Body of pancreas (tissue), 4 donors: Measurements from ENCODE around the gene DDX41. TPM values are rescaled to one million over a fixed set of nuclear protein-coding genes. Genes with fewer than 3 reads are reported as not detected.
"Not testable (repeated sequence)": the region's sequence is repeated elsewhere in the genome, so short reads cannot be mapped to it uniquely, and the experiment has no call there.

Experiments used
- ATAC-seq: fragments of 150-250 bp; one replicate; pipeline ENCODE4 v1.9.1; 2016
- DNase-seq, 4 donors: peaks; one replicate each; pipeline ENCODE4 v3.0.0-alpha.2; 2019
- H3K27ac ChIP-seq, 4 donors: fragments of 200-600 bp; sonication (generic); 1 replicate in 3 of 4; 2 replicates in 1 of 4; pipeline versions ENCODE4 v1.5.1 to v1.6.1; 2016 to 2019; ENCODE audit warnings: mild to moderate bottlenecking in 1 of 4, mixed read lengths in 1 of 4, moderate library complexity in 1 of 4
- H3K27me3 ChIP-seq, 2 donors: fragments of 200-600 bp; sonication (generic); one replicate each; pipeline ENCODE4 v1.6.0; 2016; ENCODE audit warnings: mild to moderate bottlenecking in 1 of 2
- H3K36me3 ChIP-seq, 2 donors: fragments of 200-600 bp; sonication (generic); replicated peaks in 1 of 2; 2 replicates each; pipeline ENCODE4 v1.5.1; 2016; ENCODE audit warnings: low read depth in 2 of 2; ENCODE audit not compliant: insufficient read depth in 1 of 2
- H3K4me1 ChIP-seq: fragments of 200-600 bp; sonication (generic); one replicate; pipeline ENCODE4 v1.6.0; 2016
- H3K4me3 ChIP-seq, 2 donors: fragments of 200-600 bp; sonication (generic); 1 replicate in 1 of 2; 2 replicates in 1 of 2; pipeline ENCODE4 v1.5.1; 2016 to 2019
- H3K9me3 ChIP-seq, 3 donors: fragments of 200-600 bp; sonication (generic); 1 replicate in 2 of 3; 2 replicates in 1 of 3; pipeline ENCODE4 v1.5.1; 2016
- POLR2A ChIP-seq, 3 donors: fragments of 450-650 bp; IDR thresholded peaks; one replicate each; pipeline ENCODE4 v1.6.1; 2016; ENCODE audit warnings: antibody characterized with exemption in 3 of 3, mild to moderate bottlenecking in 2 of 3
- WGBS, 2 donors: methylation state at CpG; one replicate each; pipeline ENCODE4 v1.1.5; 2017; 5-methylcytosine and 5-hydroxymethylcytosine counted together
- intact Hi-C: fragments of 100-400 bp; cut with DNase I; formaldehyde crosslinking; loops from one replicate; pipeline ENCODE4 v1.15.1; 2023
- total RNA-seq, 2 donors: library from RNA; depleted of rRNA; stranded (reverse); fragments of >200 nt; gene quantifications; one replicate each; pipeline ENCODE4 v1.1.0, GENCODE V29; 2016
- TF ChIP-seq, protein P1 (sequence below), 7 experiments: fragments of 450-650 bp in 4 of 7; fragments of 200-600 bp in 3 of 7; sonication (generic) in 3 of 7; IDR thresholded peaks; one replicate each; pipeline ENCODE4 v1.5.1; 2016 to 2019; ENCODE audit warnings: antibody characterized with exemption in 7 of 7

Gene DDX41
- total RNA-seq, 2 donors from 2014 or later: 86.1 to 115 TPM

GRCh38 chr5:177538876-177539275 is 22.1 kb upstream of the DDX41 start:
- 92% methylated on average over 10 of the region's 10 CpGs for WGBS, 2 donors
- Histone ChIP-seq H3K27me3 (no peaks in the 10 kb centered on the region), H3K4me3 (no peak overlapping the region), H3K27ac (peak overlapping the region in 1 of 4 donors; percentile 76), H3K36me3 (peaks cover 0 to 6% of the 10 kb centered on the region in 2 donors), H3K4me1 (peaks cover 39% of the 10 kb centered on the region), H3K9me3 (no peaks in the 10 kb centered on the region)
- intact Hi-C loops: no loop called here
- DNase-seq: no peak
- no peak for ATAC-seq
- TF ChIP-seq, protein P1, sequence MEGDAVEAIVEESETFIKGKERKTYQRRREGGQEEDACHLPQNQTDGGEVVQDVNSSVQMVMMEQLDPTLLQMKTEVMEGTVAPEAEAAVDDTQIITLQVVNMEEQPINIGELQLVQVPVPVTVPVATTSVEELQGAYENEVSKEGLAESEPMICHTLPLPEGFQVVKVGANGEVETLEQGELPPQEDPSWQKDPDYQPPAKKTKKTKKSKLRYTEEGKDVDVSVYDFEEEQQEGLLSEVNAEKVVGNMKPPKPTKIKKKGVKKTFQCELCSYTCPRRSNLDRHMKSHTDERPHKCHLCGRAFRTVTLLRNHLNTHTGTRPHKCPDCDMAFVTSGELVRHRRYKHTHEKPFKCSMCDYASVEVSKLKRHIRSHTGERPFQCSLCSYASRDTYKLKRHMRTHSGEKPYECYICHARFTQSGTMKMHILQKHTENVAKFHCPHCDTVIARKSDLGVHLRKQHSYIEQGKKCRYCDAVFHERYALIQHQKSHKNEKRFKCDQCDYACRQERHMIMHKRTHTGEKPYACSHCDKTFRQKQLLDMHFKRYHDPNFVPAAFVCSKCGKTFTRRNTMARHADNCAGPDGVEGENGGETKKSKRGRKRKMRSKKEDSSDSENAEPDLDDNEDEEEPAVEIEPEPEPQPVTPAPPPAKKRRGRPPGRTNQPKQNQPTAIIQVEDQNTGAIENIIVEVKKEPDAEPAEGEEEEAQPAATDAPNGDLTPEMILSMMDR (IDR thresholded peaks at IDR 0.05): no peak
- no peak for TF ChIP-seq POLR2A (IDR thresholded peaks at IDR 0.05)

DNA sequence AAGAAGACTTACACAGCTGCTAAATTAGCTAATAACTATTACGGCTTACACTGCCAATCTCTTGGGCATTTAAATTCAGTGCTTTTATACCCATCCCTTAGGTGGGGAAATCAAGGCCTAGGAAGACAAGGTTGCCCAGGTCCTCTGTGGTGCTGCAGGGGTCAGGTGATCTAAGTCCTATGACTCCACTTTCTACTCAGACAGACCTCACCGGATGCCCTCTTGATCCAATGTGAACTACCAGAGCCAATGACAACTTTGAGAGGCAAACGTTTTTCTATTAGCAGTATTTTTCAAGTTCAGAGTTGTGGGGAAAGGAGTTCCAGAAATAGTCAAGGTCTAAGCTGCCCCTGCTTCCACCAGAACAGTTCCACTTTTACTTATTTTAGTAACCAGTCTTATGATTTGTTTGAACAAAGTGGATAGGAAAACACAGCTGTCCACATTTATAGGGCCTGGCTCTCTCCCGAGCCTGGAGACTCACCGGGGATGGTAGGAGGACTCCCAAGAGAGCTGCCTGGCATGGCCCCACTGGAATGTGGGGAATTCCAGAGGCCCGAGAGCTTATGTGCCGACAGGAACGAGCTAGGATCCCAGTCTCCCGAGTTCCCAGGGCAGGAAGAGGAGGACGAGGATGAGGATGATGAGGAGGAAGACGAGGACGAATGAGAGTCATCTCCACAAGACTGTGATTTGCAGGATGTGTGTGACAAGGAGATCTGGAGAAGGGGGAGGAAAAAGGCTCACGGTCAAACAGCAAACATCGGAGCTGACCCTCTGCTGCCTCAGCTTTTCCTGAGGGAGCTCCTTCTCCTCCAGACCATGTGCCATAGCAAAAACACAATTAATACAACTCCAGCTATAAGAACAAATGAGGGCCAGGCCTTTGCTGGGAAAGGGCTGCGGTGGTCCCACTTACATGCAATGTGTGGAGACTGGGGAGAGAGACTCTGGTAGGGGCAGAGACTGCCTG is 20.9 kb upstream of the DDX41 start:
- H3K4me1 ChIP-seq: peaks cover 39% of the 10 kb centered on the region
- ATAC-seq (peak; percentile 81), DNase-seq (peak; percentile 37 to 57 (median 52))
- no peaks in the 10 kb centered on the region for H3K9me3 ChIP-seq
- TF ChIP-seq, protein P1 (IDR thresholded peaks at IDR 0.05): no peak
- peak overlapping the region; percentile 6 to 76 (median 48) for H3K27ac ChIP-seq
- H3K27me3 ChIP-seq: no peaks in the 10 kb centered on the region
- H3K36me3 ChIP-seq: peaks cover 0 to 8% of the 10 kb centered on the region in 2 donors
- no peak overlapping the region for H3K4me3 ChIP-seq
- 23 to 33% methylated on average over 15 of the region's 15 CpGs for WGBS, 2 donors
- intact Hi-C loops: no loop called here

DNA sequence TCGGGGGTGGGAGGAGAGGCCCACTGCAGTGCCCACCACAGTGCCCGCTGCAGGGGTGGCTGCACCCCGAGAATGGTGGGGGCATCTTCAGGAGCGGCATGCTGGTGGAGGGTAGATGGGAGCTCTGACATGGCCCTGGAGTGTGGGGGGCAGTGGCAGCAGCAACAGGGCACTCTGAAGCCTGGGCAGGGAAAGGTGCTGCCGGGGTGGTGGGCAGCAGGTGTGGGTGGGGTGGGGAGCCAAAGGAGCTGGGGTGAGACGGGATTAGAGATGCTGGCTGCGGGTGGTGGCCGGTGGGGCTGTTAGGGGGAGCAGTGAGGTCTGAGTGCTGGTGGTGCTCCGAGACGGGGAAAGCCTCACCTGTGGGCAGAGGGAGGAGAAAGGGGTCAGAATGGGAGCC is 19.6 kb upstream of the DDX41 start:
- DNase-seq: no peak
- WGBS, 2 donors: 86 to 94% methylated on average over 10 of the region's 10 CpGs
- Histone ChIP-seq H3K4me1 (peaks cover 39% of the 10 kb centered on the region), H3K9me3 (no peaks in the 10 kb centered on the region), H3K27ac (peak overlapping the region in 2 of 4 donors; percentile 70 to 76), H3K27me3 (no peaks in the 10 kb centered on the region), H3K4me3 (no peak overlapping the region), H3K36me3 (peaks cover 0 to 15% of the 10 kb centered on the region in 2 donors)
- intact Hi-C loops: no loop called here
- TF ChIP-seq, protein P1 (IDR thresholded peaks at IDR 0.05): no peak
- no peak for TF ChIP-seq POLR2A (IDR thresholded peaks at IDR 0.05)
- ATAC-seq: no peak

DNA sequence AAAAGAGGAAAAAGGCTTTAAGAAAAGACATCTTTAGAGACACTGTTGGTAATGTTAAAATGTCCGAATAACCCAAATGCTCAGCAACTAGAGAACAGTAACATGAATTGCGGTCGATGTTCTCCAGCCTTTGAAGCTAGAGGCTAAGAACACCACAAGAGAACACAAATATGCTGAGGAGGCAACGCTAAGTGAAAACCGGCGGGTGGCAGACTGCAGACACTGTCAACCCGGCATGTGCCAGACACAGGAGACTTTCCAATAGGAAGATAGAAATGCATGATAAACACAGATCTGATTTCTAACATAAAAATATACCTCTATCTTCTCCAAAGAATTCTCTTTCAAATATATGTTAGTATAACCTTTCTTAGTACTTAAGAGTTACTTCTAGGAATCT is 18.4 kb upstream of the DDX41 start:
- DNase-seq (no peak), ATAC-seq (no peak)
- WGBS, 2 donors: 88 to 90% methylated on average over 7 of the region's 7 CpGs
- Histone ChIP-seq H3K36me3 (peaks cover 0 to 21% of the 10 kb centered on the region in 2 donors), H3K9me3 (no peaks in the 10 kb centered on the region), H3K27ac (no peak overlapping the region), H3K4me1 (peaks cover 39% of the 10 kb centered on the region), H3K27me3 (no peaks in the 10 kb centered on the region), H3K4me3 (no peak overlapping the region)
- TF ChIP-seq POLR2A (IDR thresholded peaks at IDR 0.05): no peak
- TF ChIP-seq, protein P1 (IDR thresholded peaks at IDR 0.05): no peak
- intact Hi-C loops: no loop called here

- H3K4me3 ChIP-seq, DNase-seq, H3K27ac ChIP-seq, ATAC-seq, H3K27me3 ChIP-seq, intact Hi-C loops, H3K9me3 ChIP-seq: not testable (repeated sequence)
- peaks cover 32% of the 10 kb centered on the region for H3K4me1 ChIP-seq
- peaks cover 0 to 25% of the 10 kb centered on the region in 2 donors for H3K36me3 ChIP-seq
- 92 to 93% methylated on average over 7 of the region's 7 CpGs for WGBS, 2 donors
Observed at GRCh38 chr5:177534433-177534832, 17.7 kb upstream of the DDX41 start.
